ENCODE data around the gene SLC1A1.

SLC1A1 gene

DNA sequence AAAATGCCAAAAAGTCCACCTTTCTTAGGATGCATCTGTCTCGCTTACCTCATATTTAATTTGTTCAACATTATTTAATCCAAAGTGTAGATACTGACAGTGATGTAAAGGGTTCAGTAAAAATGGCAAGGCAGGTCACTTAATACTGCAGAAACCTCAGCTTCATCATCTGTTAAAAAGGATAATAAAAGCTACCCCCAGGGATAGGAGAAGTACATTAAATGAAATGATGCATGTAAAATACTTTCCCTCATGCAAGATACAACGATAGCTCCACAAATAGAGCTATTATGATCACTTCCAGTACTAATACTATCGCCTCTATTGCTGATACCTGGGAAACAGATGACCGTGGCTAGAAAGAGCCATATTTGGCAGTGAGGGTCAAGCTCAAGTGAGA is 82.9 kb downstream of the SLC1A1 start:
- Histone ChIP-seq H3K4me3 (ENCODE audit: severe bottlenecking) (no peak overlapping the region), H3K36me3 (ENCODE audit: low read depth) (no peaks in the 10 kb centered on the region), H3K27ac (ENCODE audit: poor library complexity, severe bottlenecking) (no peak overlapping the region), H3K27me3 (ENCODE audit: insufficient read depth, poor library complexity, severe bottlenecking) (no peaks in the 10 kb centered on the region), H3K9me3 (ENCODE audit: severe bottlenecking) (no peaks in the 10 kb centered on the region), H3K4me1 (ENCODE audit: insufficient read depth, poor library complexity, severe bottlenecking) (no peaks in the 10 kb centered on the region)
- TF ChIP-seq, protein P1, sequence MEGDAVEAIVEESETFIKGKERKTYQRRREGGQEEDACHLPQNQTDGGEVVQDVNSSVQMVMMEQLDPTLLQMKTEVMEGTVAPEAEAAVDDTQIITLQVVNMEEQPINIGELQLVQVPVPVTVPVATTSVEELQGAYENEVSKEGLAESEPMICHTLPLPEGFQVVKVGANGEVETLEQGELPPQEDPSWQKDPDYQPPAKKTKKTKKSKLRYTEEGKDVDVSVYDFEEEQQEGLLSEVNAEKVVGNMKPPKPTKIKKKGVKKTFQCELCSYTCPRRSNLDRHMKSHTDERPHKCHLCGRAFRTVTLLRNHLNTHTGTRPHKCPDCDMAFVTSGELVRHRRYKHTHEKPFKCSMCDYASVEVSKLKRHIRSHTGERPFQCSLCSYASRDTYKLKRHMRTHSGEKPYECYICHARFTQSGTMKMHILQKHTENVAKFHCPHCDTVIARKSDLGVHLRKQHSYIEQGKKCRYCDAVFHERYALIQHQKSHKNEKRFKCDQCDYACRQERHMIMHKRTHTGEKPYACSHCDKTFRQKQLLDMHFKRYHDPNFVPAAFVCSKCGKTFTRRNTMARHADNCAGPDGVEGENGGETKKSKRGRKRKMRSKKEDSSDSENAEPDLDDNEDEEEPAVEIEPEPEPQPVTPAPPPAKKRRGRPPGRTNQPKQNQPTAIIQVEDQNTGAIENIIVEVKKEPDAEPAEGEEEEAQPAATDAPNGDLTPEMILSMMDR (IDR thresholded peaks at IDR 0.05; ENCODE audit: poor library complexity, severe bottlenecking), result no peak
- DNase-seq (ENCODE audit: low spot score), result no peak
- ATAC-seq (ENCODE audit: low read depth), result no peak

DNA sequence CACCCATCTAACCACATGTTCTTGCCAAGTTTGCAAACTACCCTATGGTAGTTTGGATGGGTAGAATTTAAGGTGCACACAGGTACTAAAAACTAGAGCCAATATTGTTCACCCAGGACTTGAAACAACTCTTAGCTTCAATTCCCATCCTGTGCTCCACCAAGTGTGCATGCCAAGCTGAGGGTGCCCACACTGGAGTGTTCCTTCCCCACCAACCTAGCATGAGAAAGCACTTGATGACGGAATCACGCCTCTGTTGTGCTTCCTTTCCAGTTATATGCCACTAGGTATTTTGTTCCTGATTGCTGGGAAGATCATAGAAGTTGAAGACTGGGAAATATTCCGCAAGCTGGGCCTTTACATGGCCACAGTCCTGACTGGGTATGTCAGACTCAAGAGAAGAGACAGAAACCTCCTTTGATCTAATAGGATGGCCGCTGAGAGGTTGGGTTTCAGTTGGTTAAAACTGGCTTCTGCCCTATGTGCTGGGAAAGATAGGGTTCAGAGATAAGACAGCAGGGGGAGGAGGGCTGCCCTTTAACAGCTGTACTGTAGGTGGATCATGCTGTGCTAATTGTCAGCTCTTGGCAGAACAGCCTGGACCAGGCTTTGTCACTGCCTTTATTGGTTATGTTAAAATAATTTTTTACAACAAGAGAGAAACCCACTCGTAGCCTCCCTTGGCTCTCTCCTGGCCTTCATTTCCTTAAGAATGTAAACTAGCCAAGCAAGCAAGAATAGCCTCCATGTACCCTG is 83.5 kb downstream of the SLC1A1 start:
- no peaks in the 10 kb centered on the region for H3K36me3 ChIP-seq (ENCODE audit: low read depth)
- TF ChIP-seq, protein P1 (IDR thresholded peaks at IDR 0.05; ENCODE audit: poor library complexity, severe bottlenecking), result no peak
- H3K9me3 ChIP-seq (ENCODE audit: severe bottlenecking), result no peaks in the 10 kb centered on the region
- no peaks in the 10 kb centered on the region for H3K4me1 ChIP-seq (ENCODE audit: insufficient read depth, poor library complexity, severe bottlenecking)
- no peak overlapping the region for H3K27ac ChIP-seq (ENCODE audit: poor library complexity, severe bottlenecking)
- no peaks in the 10 kb centered on the region for H3K27me3 ChIP-seq (ENCODE audit: insufficient read depth, poor library complexity, severe bottlenecking)
- no peak for ATAC-seq (ENCODE audit: low read depth)
- no peak for DNase-seq (ENCODE audit: low spot score)
- no peak overlapping the region for H3K4me3 ChIP-seq (ENCODE audit: severe bottlenecking)

DNA sequence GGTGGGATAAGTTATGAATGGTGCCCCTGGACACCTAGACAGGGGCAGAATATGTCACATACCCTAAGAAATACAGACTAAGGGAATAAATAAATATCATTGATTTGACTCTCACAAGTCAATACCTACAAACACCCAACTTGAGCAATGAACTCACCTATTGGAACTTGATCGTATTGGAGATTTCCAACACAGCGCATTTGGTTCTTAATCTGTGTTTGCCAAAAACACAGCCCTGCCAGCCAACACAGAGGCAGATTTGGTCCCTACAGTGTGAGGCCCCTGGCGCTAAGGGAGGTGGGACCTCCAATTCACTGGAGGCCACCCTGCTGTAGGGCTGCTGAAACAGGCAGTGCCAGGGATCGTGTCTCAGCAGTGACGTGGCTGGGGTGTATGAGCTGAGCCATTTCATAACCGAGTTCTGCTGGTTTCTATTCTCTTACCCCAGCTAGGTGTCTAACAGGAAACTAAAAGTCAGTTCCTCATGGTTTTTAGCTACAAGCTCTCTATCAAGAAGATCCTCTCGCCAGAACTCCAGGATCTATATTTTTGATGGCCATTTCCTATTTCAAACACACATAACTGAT is 84.5 kb downstream of the SLC1A1 start:
- Histone ChIP-seq H3K27ac (ENCODE audit: poor library complexity, severe bottlenecking) (no peak overlapping the region), H3K9me3 (ENCODE audit: severe bottlenecking) (no peaks in the 10 kb centered on the region), H3K4me3 (ENCODE audit: severe bottlenecking) (no peak overlapping the region), H3K36me3 (ENCODE audit: low read depth) (no peaks in the 10 kb centered on the region), H3K4me1 (ENCODE audit: insufficient read depth, poor library complexity, severe bottlenecking) (no peaks in the 10 kb centered on the region), H3K27me3 (ENCODE audit: insufficient read depth, poor library complexity, severe bottlenecking) (no peaks in the 10 kb centered on the region)
- ATAC-seq (ENCODE audit: low read depth), result no peak
- DNase-seq (ENCODE audit: low spot score), result no peak
- TF ChIP-seq, protein P1 (IDR thresholded peaks at IDR 0.05; ENCODE audit: poor library complexity, severe bottlenecking), result no peak

DNA sequence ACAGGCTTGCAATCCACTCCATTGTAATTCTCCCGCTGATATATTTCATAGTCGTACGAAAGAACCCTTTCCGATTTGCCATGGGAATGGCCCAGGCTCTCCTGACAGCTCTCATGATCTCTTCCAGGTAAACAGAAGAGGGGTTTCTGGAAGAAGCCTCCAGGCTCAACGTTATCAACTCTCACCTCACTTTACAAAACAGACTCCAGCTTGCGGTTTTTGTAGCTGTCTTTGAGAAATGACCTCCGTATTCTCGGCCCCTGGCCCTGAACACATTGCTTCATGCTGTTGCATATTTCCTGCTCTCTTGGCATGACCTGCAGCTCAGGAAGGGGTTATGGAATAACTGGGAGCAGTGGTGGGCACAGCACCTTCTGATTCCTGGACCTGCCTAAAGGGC is 85.7 kb downstream of the SLC1A1 start:
- Histone ChIP-seq H3K27me3 (ENCODE audit: insufficient read depth, poor library complexity, severe bottlenecking) (no peaks in the 10 kb centered on the region), H3K4me3 (ENCODE audit: severe bottlenecking) (no peak overlapping the region), H3K4me1 (ENCODE audit: insufficient read depth, poor library complexity, severe bottlenecking) (no peaks in the 10 kb centered on the region), H3K27ac (ENCODE audit: poor library complexity, severe bottlenecking) (no peak overlapping the region), H3K36me3 (ENCODE audit: low read depth) (no peaks in the 10 kb centered on the region), H3K9me3 (ENCODE audit: severe bottlenecking) (no peaks in the 10 kb centered on the region)
- TF ChIP-seq, protein P1 (IDR thresholded peaks at IDR 0.05; ENCODE audit: poor library complexity, severe bottlenecking), result no peak
- DNase-seq (ENCODE audit: low spot score) (no peak), ATAC-seq (ENCODE audit: low read depth) (no peak)

DNA sequence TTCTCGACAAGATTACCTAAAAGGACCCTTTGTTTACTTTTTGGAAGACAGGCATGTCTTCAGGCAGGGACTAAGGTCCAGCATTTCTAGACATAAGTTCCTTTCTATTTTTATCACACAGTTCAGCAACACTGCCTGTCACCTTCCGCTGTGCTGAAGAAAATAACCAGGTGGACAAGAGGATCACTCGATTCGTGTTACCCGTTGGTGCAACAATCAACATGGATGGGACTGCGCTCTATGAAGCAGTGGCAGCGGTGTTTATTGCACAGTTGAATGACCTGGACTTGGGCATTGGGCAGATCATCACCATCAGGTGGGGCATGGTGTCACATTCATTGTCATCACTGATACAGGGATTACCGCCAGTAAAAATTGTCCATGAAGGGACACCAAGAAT is 86.2 kb downstream of the SLC1A1 start:
- Histone ChIP-seq H3K36me3 (ENCODE audit: low read depth) (no peaks in the 10 kb centered on the region), H3K4me1 (ENCODE audit: insufficient read depth, poor library complexity, severe bottlenecking) (no peaks in the 10 kb centered on the region), H3K4me3 (ENCODE audit: severe bottlenecking) (no peak overlapping the region), H3K27me3 (ENCODE audit: insufficient read depth, poor library complexity, severe bottlenecking) (no peaks in the 10 kb centered on the region), H3K9me3 (ENCODE audit: severe bottlenecking) (no peaks in the 10 kb centered on the region), H3K27ac (ENCODE audit: poor library complexity, severe bottlenecking) (no peak overlapping the region)
- TF ChIP-seq, protein P1 (IDR thresholded peaks at IDR 0.05; ENCODE audit: poor library complexity, severe bottlenecking), result no peak
- DNase-seq (ENCODE audit: low spot score), result no peak
- no peak for ATAC-seq (ENCODE audit: low read depth)
